GM18907 (cell line): Measurements from ENCODE around the gene SHANK3.

Experiments
- ATAC-seq: cut with Tn5 transposase; IDR thresholded peaks from one replicate; pipeline ENCODE4 v1.9.1; 2021; ENCODE audit warnings: mild to moderate bottlenecking, moderate library complexity; ENCODE audit not compliant: unreplicated experiment

The SHANK3 gene

DNA sequence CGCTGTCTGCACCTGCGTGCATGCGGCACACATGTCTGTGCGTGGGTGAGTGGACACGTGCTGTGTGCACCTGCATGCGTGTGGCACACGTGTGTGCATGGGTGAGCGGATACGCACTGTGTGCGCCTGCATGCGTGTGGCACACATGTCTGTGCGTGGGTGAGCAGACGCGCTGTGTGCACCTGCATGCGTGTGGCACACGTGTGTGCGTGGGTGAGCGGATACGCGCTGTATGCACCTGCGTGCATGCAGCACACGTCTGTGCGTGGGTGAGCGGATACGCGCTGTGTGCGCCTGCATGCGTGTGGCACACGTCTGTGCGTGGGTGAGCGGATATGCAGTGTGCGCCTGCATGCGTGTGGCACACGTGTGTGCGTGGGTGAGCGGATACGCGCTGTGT is 38.3 kb downstream of the SHANK3 start:
- ATAC-seq: no peak

DNA sequence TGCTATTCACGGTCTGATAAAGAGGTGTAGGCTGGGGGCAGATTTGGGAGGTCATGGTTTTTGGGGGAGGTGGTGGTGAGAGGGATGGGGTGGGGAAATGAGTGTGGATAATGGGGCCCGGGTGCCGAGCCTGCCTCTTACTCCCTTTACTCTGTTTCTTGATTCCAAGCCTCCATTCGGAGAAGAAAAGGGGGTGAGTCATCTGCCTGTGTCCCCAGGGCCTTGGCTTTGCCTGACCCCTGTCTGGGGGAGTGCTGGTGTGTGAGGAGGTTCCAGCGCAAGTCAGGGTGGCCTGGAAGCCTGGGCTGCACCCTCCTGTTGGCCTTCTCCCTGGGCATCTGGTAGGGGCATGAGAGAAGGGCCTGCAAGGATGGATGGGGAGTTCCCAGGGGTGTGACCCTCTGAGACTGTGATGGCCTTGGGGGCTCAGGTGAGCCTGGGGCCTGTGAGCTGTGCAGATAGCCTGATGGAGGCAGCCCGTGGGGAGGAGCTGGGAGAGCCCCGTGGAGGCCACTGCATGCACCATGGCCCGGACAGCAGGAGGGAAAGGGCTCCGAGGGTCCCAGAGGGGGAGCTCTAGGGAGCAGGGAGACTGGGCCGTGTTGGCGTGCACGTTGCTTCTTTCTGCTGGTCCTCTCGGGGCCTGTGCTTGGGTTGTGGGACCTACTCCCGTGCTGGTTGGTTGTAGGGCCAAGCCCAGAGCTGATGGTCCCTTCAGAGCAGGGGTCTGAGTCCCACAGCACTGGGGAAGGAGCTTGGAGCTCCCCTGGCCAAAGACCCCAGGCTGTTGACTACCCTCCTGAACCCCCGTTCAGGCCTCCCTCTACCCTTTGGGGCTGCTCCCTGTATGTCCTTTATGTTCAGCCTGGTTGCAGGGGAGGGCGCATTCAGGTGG is 39.1 kb downstream of the SHANK3 start:
- ATAC-seq: no peak

DNA sequence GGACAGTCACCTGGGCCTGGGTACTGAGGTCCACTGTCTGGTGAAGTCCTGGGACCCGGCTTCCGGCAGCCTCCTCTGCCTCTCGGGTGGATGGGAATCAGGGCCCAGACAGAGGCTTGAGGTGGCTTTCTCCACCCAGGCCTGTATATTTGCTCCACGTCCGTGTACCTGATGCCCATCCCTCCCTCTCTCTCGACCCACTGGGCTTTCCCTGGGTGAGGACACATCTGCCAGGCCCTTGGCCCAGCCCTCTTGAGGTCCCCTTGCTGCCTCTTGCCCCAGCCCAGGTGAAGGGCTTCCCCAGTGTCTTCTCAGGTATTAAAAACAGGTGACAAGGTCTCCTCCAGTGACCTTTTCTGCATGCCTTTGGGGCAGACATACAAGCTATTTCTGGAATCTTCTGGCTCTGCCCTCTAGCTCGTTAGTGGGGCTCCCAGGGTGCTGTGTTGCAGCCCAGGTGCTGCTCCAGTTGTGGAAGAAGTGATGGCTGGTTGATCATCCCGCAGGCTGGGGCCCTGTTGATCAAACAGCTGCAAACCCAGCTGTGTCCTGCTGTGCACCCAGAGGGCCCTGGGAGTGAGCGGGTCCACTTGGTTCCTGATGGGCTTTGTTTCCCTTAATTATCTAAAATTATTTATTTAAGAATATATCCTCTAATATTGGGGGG is 39.9 kb downstream of the SHANK3 start:
- ATAC-seq: no peak

DNA sequence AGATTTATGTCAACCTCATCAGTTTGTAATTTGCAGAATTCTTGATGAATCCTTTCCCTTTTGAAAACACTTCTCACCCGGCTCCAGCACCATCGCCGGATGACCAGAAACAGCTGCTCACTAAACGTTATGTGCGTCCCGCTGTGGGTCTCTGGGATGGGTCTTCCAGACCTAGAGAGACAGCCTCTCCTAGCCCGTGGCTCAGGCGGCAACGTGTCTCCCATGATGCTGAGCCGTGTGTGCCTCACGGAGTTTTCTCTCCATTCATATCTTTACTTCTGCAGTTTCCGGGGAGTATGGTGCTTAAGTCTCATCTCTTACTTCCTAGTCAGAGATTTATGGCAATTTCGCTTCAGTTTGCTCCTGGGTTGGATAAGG is 40.4 kb downstream of the SHANK3 start:
- ATAC-seq: no peak

DNA sequence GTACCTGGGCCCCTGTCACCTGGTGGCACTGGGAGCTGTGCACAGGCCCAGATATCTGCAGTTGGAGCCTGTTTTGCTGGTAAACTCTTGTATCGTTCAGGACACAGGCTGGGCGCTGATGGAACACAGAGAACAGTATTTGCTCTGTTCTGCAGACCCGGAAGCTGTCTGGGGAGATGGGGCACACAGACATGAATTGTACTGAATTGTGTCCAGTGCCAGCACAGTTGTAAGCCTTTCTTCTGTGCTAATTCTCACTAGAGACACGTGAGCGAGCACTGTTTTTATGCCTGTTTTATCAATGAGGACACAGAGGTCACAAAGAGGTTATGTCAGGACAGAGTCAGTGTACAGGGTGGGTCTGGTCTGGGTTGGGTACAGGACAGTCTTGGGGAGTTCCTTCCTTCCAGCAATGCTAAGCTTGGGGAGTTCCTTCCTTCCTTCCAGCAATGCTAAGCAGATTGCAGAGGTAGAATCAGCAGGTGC is 41.0 kb downstream of the SHANK3 start:
- ATAC-seq: no peak

DNA sequence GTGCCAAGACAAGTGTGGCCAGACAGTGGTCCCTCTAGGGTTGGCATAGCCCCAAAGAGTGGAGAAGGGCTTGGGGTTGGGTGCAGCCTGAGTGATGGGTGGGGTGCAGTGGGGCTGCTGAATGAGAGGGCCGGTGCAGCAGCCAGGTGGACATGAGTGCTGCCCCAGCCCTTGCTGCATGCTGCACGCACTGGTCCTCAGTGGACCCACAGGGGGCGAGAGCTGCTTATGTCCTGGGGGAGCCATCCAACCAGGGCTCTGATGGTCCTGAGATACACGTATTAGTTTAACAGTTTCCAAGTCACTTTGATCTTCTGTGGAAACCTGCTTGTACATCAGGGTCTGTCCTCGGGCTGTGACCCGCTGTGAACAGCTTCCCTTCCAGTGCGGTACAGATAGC is 41.5 kb downstream of the SHANK3 start:
- ATAC-seq: no peak

DNA sequence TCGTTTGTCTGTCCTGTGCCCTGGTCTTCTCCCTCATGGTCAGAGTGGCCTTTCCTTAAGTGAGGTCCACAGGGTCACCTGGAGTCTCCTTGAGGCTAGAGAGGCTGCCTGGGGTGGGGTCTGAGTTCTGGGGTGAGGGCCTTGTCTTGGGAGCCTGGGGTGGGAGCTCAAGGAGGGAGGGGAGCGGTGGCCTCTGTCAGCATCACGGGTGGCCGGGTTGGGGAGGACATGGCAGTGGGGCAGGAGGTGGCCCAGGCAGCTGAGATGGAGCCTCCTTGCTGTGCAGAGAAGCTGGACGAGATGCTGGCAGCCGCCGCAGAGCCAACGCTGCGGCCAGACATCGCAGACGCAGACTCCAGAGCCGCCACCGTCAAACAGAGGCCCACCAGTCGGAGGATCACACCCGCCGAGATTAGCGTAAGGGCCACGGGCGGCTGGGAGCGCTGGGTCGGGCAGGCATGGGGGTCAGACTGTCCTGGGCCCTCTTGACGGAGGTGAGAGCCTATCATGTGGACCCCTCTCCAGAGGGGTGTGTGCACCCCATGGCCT is 42.1 kb downstream of the SHANK3 start:
- ATAC-seq: no peak

DNA sequence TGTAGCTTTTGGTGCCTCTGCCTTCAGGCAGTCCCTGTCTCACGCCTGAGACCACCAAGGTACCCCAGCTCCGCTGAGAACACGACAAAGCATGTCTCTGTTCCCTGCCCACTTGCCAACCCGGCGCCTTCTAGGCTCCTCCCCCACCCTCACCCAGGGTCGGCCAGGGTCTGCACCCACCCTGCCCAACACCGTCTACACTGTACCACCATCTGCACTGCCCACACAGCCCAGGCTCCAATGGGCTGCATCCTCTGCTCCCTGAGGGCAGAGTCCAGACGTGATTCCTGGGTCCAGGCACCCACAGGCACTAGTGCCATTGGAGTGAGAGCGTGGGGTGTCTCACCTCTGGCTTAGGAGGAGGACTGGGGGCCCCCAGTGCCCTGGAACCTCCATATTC is 42.6 kb downstream of the SHANK3 start:
- ATAC-seq: no peak

DNA sequence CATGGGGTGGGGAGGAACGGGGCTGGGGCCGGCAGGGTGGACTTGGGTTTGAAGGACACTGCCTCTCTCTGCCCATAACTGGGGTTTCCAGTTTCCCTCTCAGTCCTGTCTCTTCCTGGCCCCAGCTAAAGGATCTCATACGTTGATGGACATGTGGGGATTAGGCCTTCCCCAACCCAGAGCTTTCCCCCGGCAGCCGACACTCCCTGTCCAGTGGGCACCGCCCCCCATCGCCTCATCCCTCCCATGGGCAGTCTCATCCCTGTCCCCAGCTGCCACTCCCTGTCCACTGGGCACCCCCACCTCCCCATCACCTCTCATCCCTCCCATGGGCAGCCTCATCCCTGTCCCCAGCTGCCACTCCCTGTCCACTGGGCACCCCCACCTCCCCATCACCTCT is 43.2 kb downstream of the SHANK3 start:
- ATAC-seq: no peak

DNA sequence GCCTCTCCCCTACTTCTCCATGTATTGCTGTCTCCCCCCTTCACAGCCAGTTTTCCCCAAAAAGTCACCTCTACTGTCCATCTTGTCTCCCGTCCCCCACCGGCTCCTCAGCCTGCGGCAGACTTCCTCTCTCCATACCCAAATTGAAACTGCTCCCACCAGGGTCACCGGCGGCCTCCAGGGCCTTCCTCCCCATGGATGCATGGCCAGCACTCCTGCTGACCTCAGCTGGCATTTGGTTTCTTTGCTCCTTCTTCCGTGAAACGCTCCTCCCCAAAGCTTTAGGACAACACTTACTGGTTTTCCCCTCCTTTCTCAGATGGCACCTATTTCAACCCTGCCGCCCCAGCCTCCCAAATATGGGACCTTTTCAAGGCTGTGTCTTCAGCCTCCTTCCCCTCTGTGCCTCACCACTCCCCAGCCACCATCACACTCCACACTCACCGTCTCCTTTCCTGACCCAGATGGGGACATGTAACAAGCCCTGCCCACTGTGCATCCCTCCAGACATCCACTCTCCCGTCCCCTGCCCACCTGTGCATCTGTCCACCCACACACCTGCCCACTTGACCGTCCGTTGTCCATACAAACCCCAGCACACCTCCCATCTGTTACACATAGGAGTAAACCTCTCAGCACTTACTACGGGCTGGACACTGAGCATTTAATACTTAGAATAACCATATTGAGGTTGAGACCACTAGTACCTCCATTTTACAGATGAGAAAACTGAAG is 43.8 kb downstream of the SHANK3 start:
- no peak for ATAC-seq

DNA sequence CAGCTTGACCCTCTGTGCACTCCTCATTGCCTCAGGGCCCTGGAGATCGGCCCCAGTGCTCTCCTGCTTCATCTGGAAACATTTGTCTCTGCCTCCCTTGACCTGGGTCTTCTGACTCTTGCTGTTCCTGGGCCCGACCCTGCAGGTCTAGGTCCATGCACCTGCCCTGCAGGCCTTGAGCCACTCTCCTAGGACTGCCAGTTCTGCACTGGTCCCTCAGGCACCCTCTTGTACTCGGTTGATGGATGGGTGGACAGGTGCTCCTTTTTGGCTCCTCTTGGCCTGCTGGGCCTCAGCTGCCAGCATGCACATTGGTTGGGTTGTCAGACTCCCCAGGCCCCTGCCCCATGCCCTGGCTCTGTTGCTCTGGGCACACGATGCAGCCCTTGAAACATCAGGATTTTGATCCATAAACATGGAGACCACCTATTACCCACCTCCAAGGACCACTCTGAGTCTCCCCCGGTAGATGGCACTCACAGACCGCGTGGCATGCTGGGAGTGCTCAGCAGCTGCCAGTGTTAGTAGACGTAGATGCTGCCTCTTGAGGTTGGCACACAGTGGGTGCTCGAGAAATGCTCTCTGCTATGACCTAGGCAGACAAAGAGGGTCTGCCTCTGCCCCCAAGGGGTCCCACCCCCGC is 45.2 kb downstream of the SHANK3 start:
- ATAC-seq: no peak

DNA sequence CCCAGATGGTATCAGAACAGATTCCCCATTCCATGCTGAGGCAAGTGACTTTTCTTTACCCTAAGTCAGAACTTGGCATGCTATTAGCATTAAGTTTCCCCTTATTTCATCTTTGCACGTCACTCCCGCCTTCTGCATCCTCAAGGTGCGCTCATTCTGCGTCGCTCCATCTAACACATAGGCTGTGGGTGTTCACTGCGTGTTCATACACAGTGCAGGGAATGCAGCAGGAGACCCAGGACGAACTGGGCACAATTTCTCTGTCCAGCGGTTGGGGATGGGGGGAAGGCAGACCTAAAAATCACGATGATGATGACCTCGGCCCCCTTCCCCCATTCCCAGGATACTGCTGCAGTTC is 45.7 kb downstream of the SHANK3 start:
- no peak for ATAC-seq

DNA sequence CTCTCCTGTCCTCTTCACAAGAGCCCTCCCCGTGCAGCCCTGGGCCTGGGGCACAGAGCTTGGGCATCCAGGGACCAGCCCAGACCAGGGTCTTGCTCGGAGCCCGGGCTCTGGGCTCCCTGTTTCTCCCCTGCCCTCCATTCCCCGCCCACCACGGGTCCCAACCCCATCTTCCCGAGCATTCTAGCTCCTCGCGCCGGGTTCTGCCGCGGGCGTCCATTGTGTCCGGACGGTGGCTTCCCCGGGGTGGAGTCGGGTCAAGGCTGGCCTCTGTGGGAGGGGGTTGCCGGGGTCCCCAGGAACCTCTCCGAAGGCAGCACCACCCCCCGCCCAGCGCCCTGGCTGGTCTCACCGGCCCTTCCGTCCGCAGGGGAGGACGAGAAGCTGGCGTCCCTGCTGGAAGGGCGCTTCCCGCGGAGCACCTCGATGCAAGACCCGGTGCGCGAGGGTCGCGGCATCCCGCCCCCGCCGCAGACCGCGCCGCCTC is 47.2 kb downstream of the SHANK3 start:
- no peak for ATAC-seq

DNA sequence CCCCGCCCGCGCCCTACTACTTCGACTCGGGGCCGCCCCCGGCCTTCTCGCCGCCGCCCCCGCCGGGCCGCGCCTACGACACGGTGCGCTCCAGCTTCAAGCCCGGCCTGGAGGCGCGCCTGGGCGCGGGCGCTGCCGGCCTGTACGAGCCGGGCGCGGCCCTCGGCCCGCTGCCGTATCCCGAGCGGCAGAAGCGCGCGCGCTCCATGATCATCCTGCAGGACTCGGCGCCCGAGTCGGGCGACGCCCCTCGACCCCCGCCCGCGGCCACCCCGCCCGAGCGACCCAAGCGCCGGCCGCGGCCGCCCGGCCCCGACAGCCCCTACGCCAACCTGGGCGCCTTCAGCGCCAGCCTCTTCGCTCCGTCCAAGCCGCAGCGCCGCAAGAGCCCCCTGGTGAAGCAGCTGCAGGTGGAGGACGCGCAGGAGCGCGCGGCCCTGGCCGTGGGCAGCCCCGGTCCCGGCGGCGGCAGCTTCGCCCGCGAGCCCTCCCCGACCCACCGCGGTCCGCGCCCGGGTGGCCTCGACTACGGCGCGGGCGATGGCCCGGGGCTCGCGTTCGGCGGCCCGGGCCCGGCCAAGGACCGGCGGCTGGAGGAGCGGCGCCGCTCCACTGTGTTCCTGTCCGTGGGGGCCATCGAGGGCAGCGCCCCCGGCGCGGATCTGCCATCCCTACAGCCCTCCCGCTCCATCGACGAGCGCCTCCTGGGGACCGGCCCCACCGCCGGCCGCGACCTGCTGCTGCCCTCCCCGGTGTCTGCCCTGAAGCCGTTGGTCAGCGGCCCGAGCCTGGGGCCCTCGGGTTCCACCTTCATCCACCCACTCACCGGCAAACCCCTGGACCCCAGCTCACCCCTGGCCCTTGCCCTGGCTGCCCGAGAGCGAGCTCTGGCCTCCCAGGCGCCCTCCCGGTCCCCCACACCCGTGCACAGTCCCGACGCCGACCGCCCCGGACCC is 48.0 kb downstream of the SHANK3 start:
- no peak for ATAC-seq

DNA sequence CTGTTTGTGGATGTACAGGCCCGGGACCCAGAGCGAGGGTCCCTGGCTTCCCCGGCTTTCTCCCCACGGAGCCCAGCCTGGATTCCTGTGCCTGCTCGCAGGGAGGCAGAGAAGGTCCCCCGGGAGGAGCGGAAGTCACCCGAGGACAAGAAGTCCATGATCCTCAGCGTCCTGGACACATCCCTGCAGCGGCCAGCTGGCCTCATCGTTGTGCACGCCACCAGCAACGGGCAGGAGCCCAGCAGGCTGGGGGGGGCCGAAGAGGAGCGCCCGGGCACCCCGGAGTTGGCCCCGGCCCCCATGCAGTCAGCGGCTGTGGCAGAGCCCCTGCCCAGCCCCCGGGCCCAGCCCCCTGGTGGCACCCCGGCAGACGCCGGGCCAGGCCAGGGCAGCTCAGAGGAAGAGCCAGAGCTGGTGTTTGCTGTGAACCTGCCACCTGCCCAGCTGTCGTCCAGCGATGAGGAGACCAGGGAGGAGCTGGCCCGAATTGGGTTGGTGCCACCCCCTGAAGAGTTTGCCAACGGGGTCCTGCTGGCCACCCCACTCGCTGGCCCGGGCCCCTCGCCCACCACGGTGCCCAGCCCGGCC is 48.7 kb downstream of the SHANK3 start:
- ATAC-seq: no peak

DNA sequence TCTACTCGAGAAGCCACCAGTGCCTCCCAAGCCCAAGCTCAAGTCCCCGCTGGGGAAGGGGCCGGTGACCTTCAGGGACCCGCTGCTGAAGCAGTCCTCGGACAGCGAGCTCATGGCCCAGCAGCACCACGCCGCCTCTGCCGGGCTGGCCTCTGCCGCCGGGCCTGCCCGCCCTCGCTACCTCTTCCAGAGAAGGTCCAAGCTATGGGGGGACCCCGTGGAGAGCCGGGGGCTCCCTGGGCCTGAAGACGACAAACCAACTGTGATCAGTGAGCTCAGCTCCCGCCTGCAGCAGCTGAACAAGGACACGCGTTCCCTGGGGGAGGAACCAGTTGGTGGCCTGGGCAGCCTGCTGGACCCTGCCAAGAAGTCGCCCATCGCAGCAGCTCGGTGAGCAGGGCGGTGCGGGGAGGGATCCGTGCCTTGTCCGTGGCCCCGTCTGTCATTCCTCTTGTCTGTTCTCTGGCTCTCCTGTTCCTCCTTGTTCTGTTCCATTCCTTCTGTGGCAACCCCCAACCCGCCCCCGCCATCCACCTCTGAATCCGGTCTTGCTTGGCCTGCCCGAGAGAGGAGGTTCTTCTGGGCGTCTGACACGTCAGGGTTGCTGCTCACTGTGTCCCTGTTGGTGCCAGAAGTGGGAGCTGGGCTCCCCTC is 49.6 kb downstream of the SHANK3 start:
- ATAC-seq: no peak
